Effector memory CD8-positive, alpha-beta T cell (primary cell): Measurements from ENCODE around the gene CMBL.
A peak's percentile ranks its signal among the peaks of the same experiment; 100 is the strongest.
"Not testable (repeated sequence)": the region's sequence is repeated elsewhere in the genome, so short reads cannot be mapped to it uniquely, and the experiment has no call there.

Source experiments
- ATAC-seq: fragments of 150-1000 bp; cut with Tn5 transposase; replicated peaks from 2 replicates; pipeline ENCODE4 v1.10.0; 2021; ENCODE audit warnings: mild to moderate bottlenecking, moderate library complexity
- DNase-seq, 3 experiments: peaks; one replicate each; pipeline ENCODE4 v3.0.0; 2021
- H3K27ac Mint-ChIP-seq, 2 donors: one replicate each; pipeline ENCODE4 v1.8.0; 2022; ENCODE audit warnings: mild to moderate bottlenecking in 2 of 2, mixed read lengths in 2 of 2, moderate library complexity in 2 of 2
- H3K27me3 Mint-ChIP-seq, 2 donors: one replicate each; pipeline ENCODE4 v1.8.0; 2022; ENCODE audit warnings: mixed read lengths in 2 of 2
- H3K36me3 Mint-ChIP-seq: one replicate; pipeline ENCODE4 v1.8.0; 2022; ENCODE audit warnings: mild to moderate bottlenecking, moderate library complexity, mixed read lengths; ENCODE audit not compliant: insufficient read depth
- H3K4me1 Mint-ChIP-seq, 2 donors: one replicate each; pipeline ENCODE4 v1.8.0; 2022; ENCODE audit warnings: low read depth in 2 of 2, mixed read lengths in 2 of 2
- H3K4me3 Mint-ChIP-seq, 2 donors: one replicate each; pipeline ENCODE4 v1.8.0; 2022; ENCODE audit warnings: mild to moderate bottlenecking in 2 of 2, mixed read lengths in 2 of 2, moderate library complexity in 2 of 2
- H3K9me3 Mint-ChIP-seq, 2 donors: one replicate each; pipeline ENCODE4 v1.8.0; 2022; ENCODE audit warnings: mixed read lengths in 2 of 2

CMBL gene

DNA sequence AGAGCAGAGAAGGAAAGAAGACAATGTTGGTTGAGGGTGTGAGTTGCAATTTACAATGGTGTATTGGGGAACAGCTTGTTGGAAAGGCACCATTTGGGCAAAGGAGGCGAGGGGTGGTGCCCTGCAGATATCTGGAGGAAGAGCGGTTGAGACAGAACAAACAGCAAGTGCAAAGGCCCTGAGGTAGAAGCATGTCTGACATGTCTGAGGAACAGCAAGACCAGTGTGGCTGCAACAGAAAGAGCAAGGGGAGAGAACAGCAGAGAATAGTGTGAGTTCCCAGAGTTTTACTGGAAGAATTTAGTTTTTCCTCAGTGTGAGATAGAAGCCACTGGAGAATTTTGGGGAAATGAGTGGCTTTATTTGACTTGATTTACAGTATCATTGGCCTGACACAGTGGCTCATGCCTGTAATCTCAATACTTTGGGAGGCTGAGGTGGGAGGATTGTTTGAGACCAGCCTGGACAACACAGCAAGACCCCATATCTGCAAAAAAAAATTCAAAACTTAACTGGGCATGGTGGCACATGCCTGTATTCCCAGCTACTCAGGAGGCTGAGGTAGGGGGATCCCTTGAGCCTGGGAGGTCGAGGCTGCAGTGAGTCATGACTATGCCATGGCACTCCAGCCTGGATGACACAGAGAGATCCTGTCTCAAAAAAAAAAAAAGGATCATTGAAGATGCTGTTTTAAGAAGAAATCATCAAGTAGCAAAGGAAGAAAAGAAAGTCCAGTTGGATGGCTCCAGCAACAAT lies 13.6 kb downstream of the CMBL start:
- H3K27me3 Mint-ChIP-seq, result peaks cover 34 to 36% of the 10 kb centered on the region in 2 donors
- H3K36me3 Mint-ChIP-seq, result peaks cover 2% of the 10 kb centered on the region
- H3K4me1 Mint-ChIP-seq, result no peaks in the 10 kb centered on the region
- ATAC-seq (no peak), DNase-seq (no peak)
- H3K9me3 Mint-ChIP-seq, result no peaks in the 10 kb centered on the region
- H3K4me3 Mint-ChIP-seq, result no peak overlapping the region
- no peak overlapping the region for H3K27ac Mint-ChIP-seq

- ATAC-seq, result no peak
- Mint-ChIP-seq H3K4me1 (no peaks in the 10 kb centered on the region), H3K36me3 (peaks cover 2% of the 10 kb centered on the region), H3K27me3 (peaks cover 20 to 33% of the 10 kb centered on the region in 2 donors), H3K4me3 (no peak overlapping the region), H3K27ac (no peak overlapping the region), H3K9me3 (no peaks in the 10 kb centered on the region)
- no peak for DNase-seq
These were observed 15.9 kb downstream of the CMBL start for GRCh38 chr5:10291692-10292339.

- ATAC-seq, result no peak
- Mint-ChIP-seq H3K4me3 (no peak overlapping the region), H3K27me3 (peaks cover 13 to 31% of the 10 kb centered on the region in 2 donors), H3K27ac (no peak overlapping the region), H3K36me3 (peaks cover 2% of the 10 kb centered on the region), H3K9me3 (no peaks in the 10 kb centered on the region), H3K4me1 (no peaks in the 10 kb centered on the region)
- DNase-seq, result no peak
These were observed 17.3 kb downstream of the CMBL start for GRCh38 chr5:10290438-10290837.

DNA sequence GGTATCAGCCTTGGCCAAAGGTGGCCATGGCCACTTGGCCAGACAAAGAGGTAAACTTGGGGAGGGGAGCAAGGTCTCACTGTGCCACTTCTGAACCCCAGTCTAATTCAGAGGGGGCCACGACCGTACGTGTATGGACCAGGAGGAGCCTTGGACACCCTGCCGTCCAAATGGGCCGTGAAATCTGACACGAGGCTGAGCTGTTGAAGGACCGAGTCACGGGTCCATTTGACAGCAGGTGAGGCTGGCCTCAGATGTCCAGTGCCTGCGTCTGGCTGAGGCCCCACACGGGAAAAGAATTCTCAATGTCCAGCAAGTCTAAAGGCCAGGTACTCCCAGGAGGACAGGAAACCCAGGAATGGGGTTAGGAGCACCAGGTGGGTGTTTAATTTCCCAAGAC lies 17.7 kb downstream of the CMBL start:
- H3K27ac Mint-ChIP-seq, result no peak overlapping the region
- H3K36me3 Mint-ChIP-seq, result peaks cover 2% of the 10 kb centered on the region
- H3K4me3 Mint-ChIP-seq, result no peak overlapping the region
- ATAC-seq (no peak), DNase-seq (no peak)
- H3K27me3 Mint-ChIP-seq, result peaks cover 13 to 31% of the 10 kb centered on the region in 2 donors
- no peaks in the 10 kb centered on the region for H3K9me3 Mint-ChIP-seq
- no peaks in the 10 kb centered on the region for H3K4me1 Mint-ChIP-seq

DNA sequence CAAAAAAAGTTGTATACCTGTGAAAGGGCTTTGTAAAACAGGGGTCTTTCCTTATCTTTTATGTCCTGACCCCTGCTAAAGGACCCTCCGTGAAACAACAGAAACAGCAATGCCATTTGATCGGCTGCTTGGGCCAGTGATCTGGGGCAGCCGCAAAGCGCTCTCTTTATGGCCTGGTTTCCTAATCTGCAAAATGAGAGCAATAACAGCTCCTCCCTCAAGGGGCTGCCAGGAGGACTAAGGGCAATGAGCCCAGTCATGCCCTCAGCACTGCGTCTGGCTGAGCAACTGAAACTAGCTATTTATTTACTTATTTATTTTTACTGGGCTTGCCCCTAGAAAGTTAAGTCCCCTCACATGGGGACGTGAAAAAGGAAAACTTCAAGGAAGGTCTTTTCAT lies 18.3 kb downstream of the CMBL start:
- Mint-ChIP-seq H3K9me3 (no peaks in the 10 kb centered on the region), H3K4me1 (no peaks in the 10 kb centered on the region), H3K27ac (no peak overlapping the region), H3K36me3 (peaks cover 2% of the 10 kb centered on the region), H3K4me3 (no peak overlapping the region), H3K27me3 (peaks cover 13 to 31% of the 10 kb centered on the region in 2 donors)
- DNase-seq, result no peak
- ATAC-seq, result no peak

DNA sequence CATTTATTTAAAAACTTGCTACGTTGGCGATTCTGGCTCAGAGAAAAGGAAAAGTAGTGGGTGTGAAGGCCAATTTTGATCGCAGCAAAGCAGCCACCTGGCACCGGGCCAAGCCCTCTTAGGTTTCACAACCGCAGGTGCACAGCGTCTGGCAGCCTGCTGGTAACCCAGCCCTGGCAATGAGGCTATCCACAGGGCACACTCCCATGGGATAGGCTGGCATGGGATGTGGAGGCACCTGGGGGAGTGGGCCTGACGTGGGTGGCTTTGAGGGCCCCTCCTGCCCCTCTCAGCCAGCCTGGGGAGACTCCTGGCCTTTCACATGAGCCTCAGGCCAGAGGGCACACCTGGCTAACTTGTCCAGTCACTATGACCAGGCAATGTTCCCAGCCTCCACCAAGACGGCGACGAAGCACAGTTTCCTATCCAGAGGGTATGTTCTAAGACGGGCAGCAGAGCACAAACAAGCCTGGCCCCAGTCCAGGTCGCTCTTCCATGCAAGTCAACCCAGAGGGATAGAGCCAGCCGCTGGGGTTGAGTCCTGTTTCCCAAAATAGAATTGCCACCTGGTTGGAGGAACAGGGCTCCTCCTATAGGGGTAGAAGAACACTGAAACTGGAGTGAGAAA lies 19.0 kb downstream of the CMBL start:
- H3K4me3 Mint-ChIP-seq, result no peak overlapping the region
- ATAC-seq, result no peak
- no peak overlapping the region for H3K27ac Mint-ChIP-seq
- H3K36me3 Mint-ChIP-seq, result peaks cover 2% of the 10 kb centered on the region
- H3K27me3 Mint-ChIP-seq, result peaks cover 9 to 26% of the 10 kb centered on the region in 2 donors
- peaks cover under 1 to 3% of the 10 kb centered on the region in 2 donors for H3K4me1 Mint-ChIP-seq
- peak in 1 of 3 experiments; percentile 11 for DNase-seq
- no peaks in the 10 kb centered on the region for H3K9me3 Mint-ChIP-seq

- ATAC-seq (no peak), DNase-seq (no peak)
- H3K4me3 Mint-ChIP-seq, result no peak overlapping the region
- no peaks in the 10 kb centered on the region for H3K9me3 Mint-ChIP-seq
- H3K27me3 Mint-ChIP-seq, result peaks cover 6 to 22% of the 10 kb centered on the region in 2 donors
- peaks cover 1 to 4% of the 10 kb centered on the region in 2 donors for H3K4me1 Mint-ChIP-seq
- no peak overlapping the region for H3K27ac Mint-ChIP-seq
- peaks cover 2% of the 10 kb centered on the region for H3K36me3 Mint-ChIP-seq
These were observed 20.9 kb downstream of the CMBL start for GRCh38 chr5:10286862-10287227.

- no peak overlapping the region for H3K4me3 Mint-ChIP-seq
- peaks cover 6 to 21% of the 10 kb centered on the region in 2 donors for H3K27me3 Mint-ChIP-seq
- H3K36me3 Mint-ChIP-seq, result peaks cover 2% of the 10 kb centered on the region
- H3K27ac Mint-ChIP-seq, result no peak overlapping the region
- H3K4me1 Mint-ChIP-seq, result peaks cover 1 to 4% of the 10 kb centered on the region in 2 donors
- DNase-seq (no peak), ATAC-seq (no peak)
- no peaks in the 10 kb centered on the region for H3K9me3 Mint-ChIP-seq
These were observed 21.4 kb downstream of the CMBL start for GRCh38 chr5:10286162-10286861.

DNA sequence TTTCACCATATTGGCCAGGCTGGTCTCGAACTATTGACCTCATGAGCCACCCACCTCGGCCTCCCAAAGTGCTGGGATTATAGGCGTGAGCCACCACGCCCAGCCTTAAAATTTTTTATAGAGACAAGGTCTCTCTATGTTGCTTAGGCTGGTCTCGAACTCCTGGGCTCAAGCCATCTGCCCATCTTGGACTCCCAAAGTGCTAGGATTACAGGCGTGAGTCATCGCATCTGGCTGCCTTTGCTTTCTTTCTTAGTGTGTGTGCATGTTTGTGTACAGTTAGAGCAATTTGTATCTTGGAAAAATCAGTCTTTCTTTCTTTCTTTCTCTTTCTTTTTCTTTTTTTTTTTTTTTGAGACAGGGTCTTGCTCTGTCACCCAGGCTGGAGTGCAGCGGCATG lies 22.3 kb downstream of the CMBL start:
- H3K36me3 Mint-ChIP-seq, H3K27ac Mint-ChIP-seq, H3K9me3 Mint-ChIP-seq, ATAC-seq, H3K4me1 Mint-ChIP-seq, H3K4me3 Mint-ChIP-seq, DNase-seq: not testable (repeated sequence)
- H3K27me3 Mint-ChIP-seq, result peaks cover 0 to 11% of the 10 kb centered on the region in 2 donors

DNA sequence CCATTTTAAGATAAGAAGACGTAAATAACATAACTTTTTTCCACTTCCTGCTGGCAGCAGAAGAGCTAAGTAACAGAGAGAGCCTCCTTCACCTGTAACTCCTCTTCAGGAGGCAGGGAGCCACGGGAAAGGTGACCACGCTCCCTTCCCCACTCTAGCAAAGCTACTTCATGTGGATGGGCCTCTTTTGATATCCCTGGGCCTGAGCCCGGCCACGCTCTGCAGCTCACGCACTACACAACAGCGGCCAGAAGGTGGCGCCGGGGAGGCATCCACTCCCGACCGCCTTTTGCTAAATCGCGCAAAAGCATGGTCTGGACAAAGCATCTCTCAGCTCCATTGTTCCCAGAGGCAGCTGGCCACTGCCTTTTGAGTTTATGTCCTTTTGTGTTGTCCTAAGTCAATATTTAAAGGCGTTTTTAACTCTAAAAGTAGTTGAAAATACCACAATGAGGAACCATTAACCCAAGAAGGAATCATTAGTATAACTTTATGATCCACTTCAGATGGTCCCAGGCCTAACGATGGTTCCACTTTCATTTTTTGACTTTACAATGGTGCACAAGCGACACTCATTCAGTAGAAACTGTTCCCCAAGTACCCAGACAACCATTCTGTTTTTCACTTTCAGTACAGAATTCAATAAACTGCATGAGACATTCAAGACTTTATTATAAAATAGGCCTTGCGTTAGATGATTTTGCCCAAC lies 23.6 kb downstream of the CMBL start:
- peaks cover 0 to 11% of the 10 kb centered on the region in 2 donors for H3K27me3 Mint-ChIP-seq
- no peak overlapping the region for H3K4me3 Mint-ChIP-seq
- peaks cover 1 to 4% of the 10 kb centered on the region in 2 donors for H3K4me1 Mint-ChIP-seq
- ATAC-seq, result peak; percentile 97
- DNase-seq, result peak; percentile 71 to 77 (median 73)
- no peaks in the 10 kb centered on the region for H3K36me3 Mint-ChIP-seq
- no peaks in the 10 kb centered on the region for H3K9me3 Mint-ChIP-seq
- H3K27ac Mint-ChIP-seq, result no peak overlapping the region

DNA sequence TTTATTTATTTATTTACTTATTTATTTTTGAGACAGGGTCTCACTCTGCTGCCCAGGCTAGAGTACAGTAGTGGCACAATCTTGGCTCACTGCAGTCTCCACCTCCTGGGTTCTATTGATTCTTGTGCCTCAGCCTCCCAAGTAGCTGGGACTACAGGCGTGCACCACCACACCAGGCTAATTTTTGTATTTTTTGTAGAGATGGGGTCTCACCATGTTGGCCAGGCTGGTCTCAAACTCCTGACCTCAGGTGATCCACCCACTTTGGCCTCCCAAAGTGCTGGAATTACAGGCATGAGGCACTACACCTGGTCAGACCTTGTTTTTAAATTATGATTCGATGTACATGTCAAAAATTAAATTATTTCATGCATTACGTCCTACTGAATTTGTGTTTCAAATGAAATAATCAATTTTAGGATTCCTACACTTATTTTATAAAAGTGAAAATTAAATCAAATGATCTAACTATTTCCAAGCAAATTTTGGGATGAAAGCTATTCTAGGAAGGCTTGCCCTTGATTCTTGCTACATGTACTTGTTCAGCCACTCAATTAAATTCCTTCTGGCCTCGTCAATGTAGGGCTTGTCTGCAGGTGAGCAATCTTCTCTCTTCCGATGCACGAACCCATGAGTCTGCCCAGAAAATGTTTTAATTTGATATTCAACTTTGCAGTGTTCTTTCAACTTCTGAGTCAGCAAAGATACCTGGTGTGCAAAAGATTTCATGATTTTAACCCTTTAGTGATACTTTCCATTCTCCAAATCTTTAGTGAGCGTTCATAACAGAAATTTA lies 27.6 kb downstream of the CMBL start:
- Mint-ChIP-seq H3K36me3 (no peaks in the 10 kb centered on the region), H3K27ac (no peak overlapping the region), H3K4me1 (peaks cover 3 to 4% of the 10 kb centered on the region in 2 donors), H3K9me3 (no peaks in the 10 kb centered on the region), H3K4me3 (no peak overlapping the region), H3K27me3 (peaks cover 0 to 8% of the 10 kb centered on the region in 2 donors)
- DNase-seq, result no peak
- no peak for ATAC-seq

DNA sequence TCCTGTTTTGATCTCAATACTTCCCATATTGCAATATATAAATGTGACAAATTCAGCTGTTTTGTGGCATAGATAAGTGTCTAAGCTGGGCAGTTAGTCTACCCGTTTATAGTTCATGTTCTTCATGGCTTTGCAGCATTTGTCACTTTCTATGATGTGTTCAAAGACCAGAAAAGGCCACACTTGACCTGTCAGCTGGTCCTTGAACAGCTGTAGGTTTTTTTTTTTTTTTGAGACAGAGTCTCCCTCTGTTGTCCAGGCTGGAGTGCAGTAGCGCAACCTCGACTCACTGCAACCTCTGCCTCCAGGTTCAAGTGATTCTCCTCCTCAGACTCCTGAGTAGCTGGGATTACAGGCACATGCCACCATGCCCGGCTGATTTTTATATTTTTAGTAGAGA lies 28.4 kb downstream of the CMBL start:
- DNase-seq, result no peak

More for the DNA sequence above, 28.4 kb downstream of the CMBL start:
- Mint-ChIP-seq H3K9me3 (no peaks in the 10 kb centered on the region), H3K4me3 (no peak overlapping the region), H3K27ac (no peak overlapping the region), H3K36me3 (no peaks in the 10 kb centered on the region), H3K27me3 (peaks cover 3 to 9% of the 10 kb centered on the region in 2 donors), H3K4me1 (peaks cover 4% of the 10 kb centered on the region in 2 donors)
- no peak for ATAC-seq
